Glutamatergic neuron (in vitro differentiated cells): ENCODE measurements around the gene RHOU. TPM values are rescaled to one million over a fixed set of nuclear protein-coding genes. Genes with fewer than 3 reads are reported as not detected.

Source experiments
- DNase-seq: peaks from one replicate; pipeline ENCODE4 v3.0.0; 2022
- H3K27ac Mint-ChIP-seq: one replicate; pipeline ENCODE4 v1.8.0; 2020; ENCODE audit warnings: mild to moderate bottlenecking, mixed read lengths, inconsistent platforms; ENCODE audit not compliant: unreplicated experiment
- H3K27me3 Mint-ChIP-seq: one replicate; pipeline ENCODE4 v1.8.0; 2020; ENCODE audit warnings: mild to moderate bottlenecking, moderate library complexity, mixed read lengths, inconsistent platforms; ENCODE audit not compliant: unreplicated experiment
- H3K36me3 Mint-ChIP-seq: one replicate; pipeline ENCODE4 v1.8.0; 2020; ENCODE audit warnings: mild to moderate bottlenecking, mixed read lengths, inconsistent platforms; ENCODE audit not compliant: unreplicated experiment
- H3K4me1 Mint-ChIP-seq: one replicate; pipeline ENCODE4 v1.8.0; 2020; ENCODE audit warnings: mild to moderate bottlenecking, low read depth, mixed read lengths, inconsistent platforms; ENCODE audit not compliant: unreplicated experiment
- H3K4me3 Mint-ChIP-seq: one replicate; pipeline ENCODE4 v1.8.0; 2020; ENCODE audit warnings: mild to moderate bottlenecking, mixed read lengths, inconsistent platforms; ENCODE audit not compliant: unreplicated experiment
- H3K9me3 Mint-ChIP-seq: one replicate; pipeline ENCODE4 v1.8.0; 2020; ENCODE audit warnings: mild to moderate bottlenecking, moderate library complexity, mixed read lengths, inconsistent platforms; ENCODE audit not compliant: unreplicated experiment
- total RNA-seq: library from RNA; stranded (reverse); fragmentation: NEBNext Ultra II Directional; extraction: Animal tissue kit (Norgen Biotek cat#: 25700); gene quantifications from one replicate; pipeline ENCODE4 v1.2.1, GENCODE V29; 2021; ENCODE audit not compliant: unreplicated experiment
- TF ChIP-seq, protein P1 (sequence below): fragments of 200-600 bp; sonication (generic); IDR thresholded peaks from one replicate; pipeline ENCODE4 v1.5.0; 2021; ENCODE audit not compliant: partially characterized antibody, unreplicated experiment

RHOU gene
- total RNA-seq, 1 donor from 2014 or later: 79.7 TPM

DNA sequence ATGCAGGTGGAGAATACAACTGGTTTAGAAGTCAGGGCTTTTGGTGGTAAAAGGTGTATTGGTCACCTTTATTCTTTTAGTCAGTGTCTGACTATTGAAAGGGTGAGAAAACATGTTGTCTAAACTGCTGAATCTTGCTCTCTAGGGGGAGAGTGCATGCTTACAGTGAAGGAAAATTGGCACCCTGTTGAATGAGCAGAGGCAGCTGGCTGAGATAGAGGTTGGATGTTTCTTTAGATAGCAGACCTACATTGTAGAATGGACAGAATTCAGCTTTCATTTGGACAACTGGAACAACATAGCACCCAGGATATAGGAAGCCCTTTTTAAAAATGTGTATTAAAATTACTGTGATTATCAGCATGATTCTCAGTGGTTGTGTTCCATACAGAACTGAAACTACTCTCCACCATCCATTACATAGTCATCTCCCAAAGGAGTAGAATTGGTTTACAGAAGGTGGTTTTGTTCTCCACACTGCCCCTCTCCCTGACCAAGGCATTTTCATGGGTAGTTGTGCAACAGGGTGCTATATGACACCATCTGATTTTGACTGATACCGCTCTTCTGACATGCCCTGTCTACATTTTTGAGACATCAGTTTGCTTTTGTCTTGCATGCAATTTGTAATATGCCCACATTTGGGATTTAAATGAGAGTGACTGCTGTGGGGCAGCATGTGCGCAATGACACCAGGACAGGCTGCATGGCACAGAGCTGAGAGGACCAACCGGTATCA is 16.2 kb downstream of the RHOU start:
- Mint-ChIP-seq H3K9me3 (no peaks in the 10 kb centered on the region), H3K27me3 (no peaks in the 10 kb centered on the region), H3K27ac (no peak overlapping the region), H3K4me3 (no peak overlapping the region), H3K4me1 (peaks cover 16% of the 10 kb centered on the region), H3K36me3 (peaks cover 13% of the 10 kb centered on the region)
- TF ChIP-seq, protein P1, sequence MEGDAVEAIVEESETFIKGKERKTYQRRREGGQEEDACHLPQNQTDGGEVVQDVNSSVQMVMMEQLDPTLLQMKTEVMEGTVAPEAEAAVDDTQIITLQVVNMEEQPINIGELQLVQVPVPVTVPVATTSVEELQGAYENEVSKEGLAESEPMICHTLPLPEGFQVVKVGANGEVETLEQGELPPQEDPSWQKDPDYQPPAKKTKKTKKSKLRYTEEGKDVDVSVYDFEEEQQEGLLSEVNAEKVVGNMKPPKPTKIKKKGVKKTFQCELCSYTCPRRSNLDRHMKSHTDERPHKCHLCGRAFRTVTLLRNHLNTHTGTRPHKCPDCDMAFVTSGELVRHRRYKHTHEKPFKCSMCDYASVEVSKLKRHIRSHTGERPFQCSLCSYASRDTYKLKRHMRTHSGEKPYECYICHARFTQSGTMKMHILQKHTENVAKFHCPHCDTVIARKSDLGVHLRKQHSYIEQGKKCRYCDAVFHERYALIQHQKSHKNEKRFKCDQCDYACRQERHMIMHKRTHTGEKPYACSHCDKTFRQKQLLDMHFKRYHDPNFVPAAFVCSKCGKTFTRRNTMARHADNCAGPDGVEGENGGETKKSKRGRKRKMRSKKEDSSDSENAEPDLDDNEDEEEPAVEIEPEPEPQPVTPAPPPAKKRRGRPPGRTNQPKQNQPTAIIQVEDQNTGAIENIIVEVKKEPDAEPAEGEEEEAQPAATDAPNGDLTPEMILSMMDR: no peak
- no peak for DNase-seq

DNA sequence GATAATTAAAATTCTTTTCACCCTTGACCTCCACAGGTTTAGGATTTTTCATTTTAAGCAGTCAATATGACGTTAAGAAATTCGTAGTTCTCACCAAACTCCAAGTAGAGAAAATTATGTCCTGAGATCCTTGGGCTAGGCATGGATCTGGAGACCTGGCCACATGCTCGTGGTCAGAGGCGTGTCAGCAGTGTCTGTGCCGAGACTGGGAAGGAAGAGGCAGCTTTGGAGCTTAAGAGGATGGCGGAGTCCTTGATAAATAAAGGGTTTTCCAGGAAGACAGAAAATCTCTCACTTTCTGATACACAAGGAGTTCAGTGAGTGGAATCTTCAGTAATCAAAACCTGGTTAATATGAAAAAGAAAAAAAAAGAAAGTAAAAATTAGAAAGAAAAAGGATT is 17.0 kb downstream of the RHOU start:
- Mint-ChIP-seq H3K4me1 (peaks cover 12% of the 10 kb centered on the region), H3K4me3 (no peak overlapping the region), H3K36me3 (peaks cover 12% of the 10 kb centered on the region), H3K27me3 (no peaks in the 10 kb centered on the region), H3K9me3 (no peaks in the 10 kb centered on the region), H3K27ac (no peak overlapping the region)
- TF ChIP-seq, protein P1: no peak
- no peak for DNase-seq

DNA sequence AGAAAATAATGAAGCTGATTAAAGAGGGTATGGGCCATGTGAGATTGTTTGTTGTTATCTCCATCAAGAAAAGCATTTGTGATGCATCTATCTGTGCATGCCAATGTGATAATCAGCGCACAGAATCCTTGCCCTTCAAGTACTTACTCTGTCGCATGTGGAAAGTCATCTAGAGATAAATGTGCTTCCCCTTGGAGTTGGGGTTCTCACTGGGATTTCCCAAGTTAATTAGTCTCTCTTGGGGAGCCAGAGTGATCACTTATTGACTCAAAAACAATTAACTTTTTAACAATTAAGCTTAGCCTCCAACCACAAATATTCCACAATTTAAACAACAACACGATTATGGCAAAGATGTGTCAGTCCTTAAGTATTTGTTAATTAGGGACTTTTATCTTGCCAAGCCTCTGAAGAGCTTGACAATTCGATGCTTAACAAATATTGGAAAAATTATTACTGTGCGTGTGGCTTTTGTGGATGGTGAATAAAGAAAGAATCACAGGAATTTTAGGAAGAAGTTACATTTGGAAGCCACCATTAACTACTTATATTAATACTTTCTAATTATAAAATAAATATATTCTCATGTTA is 17.5 kb downstream of the RHOU start:
- no peak for DNase-seq
- Mint-ChIP-seq H3K4me3 (no peak overlapping the region), H3K36me3 (peaks cover 12% of the 10 kb centered on the region), H3K27me3 (no peaks in the 10 kb centered on the region), H3K9me3 (no peaks in the 10 kb centered on the region), H3K4me1 (peaks cover 12% of the 10 kb centered on the region), H3K27ac (no peak overlapping the region)
- TF ChIP-seq, protein P1: no peak

DNA sequence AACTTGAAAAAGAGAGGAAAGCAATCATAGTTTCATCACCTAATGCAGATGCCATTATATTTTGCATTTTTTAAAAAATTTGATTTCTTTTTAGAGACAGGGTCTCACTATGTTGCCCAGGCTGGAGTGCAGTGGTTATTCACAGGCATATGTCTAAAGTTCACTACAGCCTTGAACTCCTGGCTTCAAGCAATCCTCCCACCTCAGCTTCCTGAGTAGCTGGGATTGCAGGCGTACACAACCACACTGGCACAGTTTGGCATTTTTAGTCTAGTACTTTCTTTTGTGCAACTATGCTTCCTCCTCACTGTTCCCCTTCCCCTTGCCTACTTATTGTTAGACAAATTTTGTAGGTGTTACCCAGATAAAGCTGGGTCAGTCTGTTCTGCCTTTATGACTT is 18.0 kb downstream of the RHOU start:
- Mint-ChIP-seq H3K27me3 (no peaks in the 10 kb centered on the region), H3K4me1 (peaks cover 12% of the 10 kb centered on the region), H3K9me3 (no peaks in the 10 kb centered on the region), H3K4me3 (no peak overlapping the region), H3K36me3 (peaks cover 12% of the 10 kb centered on the region), H3K27ac (no peak overlapping the region)
- TF ChIP-seq, protein P1: no peak
- no peak for DNase-seq

DNA sequence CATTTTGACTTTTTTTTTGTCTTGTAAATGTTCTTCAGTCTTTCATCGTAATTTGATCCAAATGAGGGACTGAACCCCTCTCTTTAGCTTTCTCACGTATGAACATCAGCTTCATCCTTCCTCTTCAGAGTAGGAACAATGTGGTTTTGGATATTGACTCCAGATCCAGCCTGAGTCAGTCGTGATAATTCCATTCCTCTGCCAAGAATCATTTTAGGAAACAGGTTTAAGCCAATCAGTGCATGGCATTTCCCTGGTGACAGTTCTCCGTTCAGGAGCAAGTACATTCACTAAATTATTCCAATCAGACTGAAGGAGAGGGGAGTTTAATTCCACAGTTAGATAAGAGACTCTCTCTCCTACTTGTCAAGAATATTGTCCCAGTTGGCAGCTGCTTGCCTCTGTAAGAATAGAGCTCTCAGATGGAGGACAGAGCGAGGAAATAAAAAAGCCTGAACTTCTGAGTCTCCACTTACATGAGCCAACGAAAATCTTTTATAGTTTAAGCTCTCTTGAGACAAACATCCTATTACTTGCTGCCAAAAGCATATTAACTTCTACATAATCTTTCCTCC is 18.6 kb downstream of the RHOU start:
- Mint-ChIP-seq H3K27me3 (no peaks in the 10 kb centered on the region), H3K4me1 (peaks cover 12% of the 10 kb centered on the region), H3K36me3 (peaks cover 12% of the 10 kb centered on the region), H3K4me3 (no peak overlapping the region), H3K27ac (no peak overlapping the region), H3K9me3 (no peaks in the 10 kb centered on the region)
- TF ChIP-seq, protein P1: no peak
- DNase-seq: no peak
